GM04504 (cell line): ENCODE results near the gene FAM3D.
"Not testable (repeated sequence)": the region's sequence is repeated elsewhere in the genome, so short reads cannot be mapped to it uniquely, and the experiment has no call there.

Source experiments
- DNase-seq: peaks from one replicate; pipeline ENCODE4 v3.0.0-alpha.2; 2012; ENCODE audit warnings: low read depth

Gene FAM3D

GRCh38 chr3:58683001-58683458, 16.5 kb upstream of the FAM3D start:
- DNase-seq, result no peak

GRCh38 chr3:58681863-58682262, 15.3 kb upstream of the FAM3D start:
- DNase-seq, result no peak

- no peak for DNase-seq
Measured at GRCh38 chr3:58680879-58681525, 14.4 kb upstream of the FAM3D start.

GRCh38 chr3:58679974-58680666, 13.5 kb upstream of the FAM3D start:
- DNase-seq, result no peak

GRCh38 chr3:58679446-58679845, 12.9 kb upstream of the FAM3D start:
- DNase-seq, result no peak

GRCh38 chr3:58678177-58678970, 11.8 kb upstream of the FAM3D start:
- not testable (repeated sequence) for DNase-seq

GRCh38 chr3:58672880-58673279, 6.3 kb upstream of the FAM3D start:
- no peak for DNase-seq

- no peak for DNase-seq
Measured at GRCh38 chr3:58672451-58672850, 5.9 kb upstream of the FAM3D start.

- DNase-seq, result no peak
Measured at GRCh38 chr3:58670506-58671135, 4.0 kb upstream of the FAM3D start.

- DNase-seq, result no peak
Measured at GRCh38 chr3:58668247-58668646, 1.7 kb upstream of the FAM3D start.

GRCh38 chr3:58667704-58668103, 1.1 kb upstream of the FAM3D start:
- no peak for DNase-seq

- DNase-seq, result no peak
Measured at GRCh38 chr3:58667229-58667628, 655 bp upstream of the FAM3D start.

GRCh38 chr3:58665405-58665804, 1.2 kb downstream of the FAM3D start:
- no peak for DNase-seq

- no peak for DNase-seq
Measured at GRCh38 chr3:58664611-58665010, 2.0 kb downstream of the FAM3D start.

- DNase-seq, result no peak
Measured at GRCh38 chr3:58661836-58662420, 4.6 kb downstream of the FAM3D start.

GRCh38 chr3:58660998-58661397, 5.6 kb downstream of the FAM3D start:
- DNase-seq, result no peak

GRCh38 chr3:58659051-58659675, 7.4 kb downstream of the FAM3D start:
- DNase-seq, result peak; percentile 12

- no peak for DNase-seq
Measured at GRCh38 chr3:58658508-58658907, 8.1 kb downstream of the FAM3D start.

- DNase-seq, result no peak
Measured at GRCh38 chr3:58657571-58658141, 8.9 kb downstream of the FAM3D start.

- no peak for DNase-seq
Measured at GRCh38 chr3:58657036-58657520, 9.5 kb downstream of the FAM3D start.

- DNase-seq, result no peak
Measured at GRCh38 chr3:58656631-58657030, 9.9 kb downstream of the FAM3D start.
